ENCODE results near the gene BBS9.

DNA sequence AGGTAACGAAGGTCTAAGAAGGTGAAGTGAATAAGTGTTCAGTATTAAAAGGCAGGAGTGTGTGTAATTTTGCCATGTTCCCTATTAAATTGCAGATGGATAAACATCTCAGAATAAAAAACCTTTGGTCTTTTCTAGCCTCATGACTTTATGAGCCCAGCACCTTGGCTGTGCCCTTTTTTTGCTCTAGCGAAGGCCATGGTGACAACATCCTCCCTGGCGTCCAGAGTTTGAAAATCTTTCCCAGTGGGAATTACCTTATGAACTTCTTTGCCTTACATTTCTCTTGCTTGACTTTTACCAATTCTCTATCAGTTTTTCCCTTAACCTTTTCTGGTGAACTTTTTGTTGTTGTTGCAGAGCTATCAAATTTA lies 407.7 kb downstream of the BBS9 start:
- TF ChIP-seq CTCF (IDR thresholded peaks at IDR 0.05) (no peak), POLR2AphosphoS5 (IDR thresholded peaks at IDR 0.05) (no peak), POLR2A (IDR thresholded peaks at IDR 0.05) (no peak), EP300 (IDR thresholded peaks at IDR 0.05) (no peak)

Data from gastroesophageal sphincter (tissue), 3 donors.